ENCODE measurements around the gene CCNB2.
"Not testable (repeated sequence)": the region's sequence is repeated elsewhere in the genome, so short reads cannot be mapped to it uniquely, and the experiment has no call there.

Gene CCNB2

GRCh38 chr15:59138243-59138642, 33.3 kb downstream of the CCNB2 start:
- H3K36me3 ChIP-seq (ENCODE audit: control insufficient read depth, low read length) = peaks cover 78% of the 10 kb centered on the region

GRCh38 chr15:59140422-59141226, 35.7 kb downstream of the CCNB2 start:
- H4K20me1 ChIP-seq (ENCODE audit: control insufficient read depth, insufficient read depth, low read depth, low read length) = no peaks in the 10 kb centered on the region
- H3K4me1 ChIP-seq (ENCODE audit: control insufficient read depth, low read length) = no peaks in the 10 kb centered on the region
- H3K4me2 ChIP-seq (ENCODE audit: low read length) = no peak overlapping the region
- no peak overlapping the region for H3K27ac ChIP-seq (ENCODE audit: low read depth, low read length)
- H3K9me2 ChIP-seq (replicated peaks; ENCODE audit: control insufficient read depth, low read length) = no peaks in the 10 kb centered on the region
- H3K9me3 ChIP-seq (ENCODE audit: control insufficient read depth, insufficient read depth, low read length) = no peaks in the 10 kb centered on the region
- H3F3A ChIP-seq (ENCODE audit: control insufficient read depth, insufficient read depth) = peaks cover 5% of the 10 kb centered on the region; the same call in 1 of the 2 replicates
- no peak for TF ChIP-seq CTCF (IDR thresholded peaks at IDR 0.05; ENCODE audit: low read depth, low read length, poor library complexity, severe bottlenecking)
- TF ChIP-seq EZH2phosphoT487 (IDR thresholded peaks at IDR 0.05; ENCODE audit: borderline replicate concordance, low read length) = no peak
- H3K27me3 ChIP-seq (ENCODE audit: control insufficient read depth, low read length) = no peaks in the 10 kb centered on the region
- no peak overlapping the region for H3K4me3 ChIP-seq (ENCODE audit: low read length)
- H3K36me3 ChIP-seq (ENCODE audit: control insufficient read depth, low read length) = peaks cover 60% of the 10 kb centered on the region
- no peaks in the 10 kb centered on the region for H3K79me2 ChIP-seq (ENCODE audit: control insufficient read depth, low read length)

More at GRCh38 chr15:59138243-59138642, 33.3 kb downstream of the CCNB2 start:
- no peaks in the 10 kb centered on the region for H4K20me1 ChIP-seq (ENCODE audit: control insufficient read depth, insufficient read depth, low read depth, low read length)
- H3K27me3 ChIP-seq (ENCODE audit: control insufficient read depth, low read length) = no peaks in the 10 kb centered on the region
- no peak overlapping the region for H3K27ac ChIP-seq (ENCODE audit: low read depth, low read length)
- H3F3A ChIP-seq (ENCODE audit: control insufficient read depth, insufficient read depth) = peaks cover 5% of the 10 kb centered on the region; the same call in 1 of the 2 replicates
- no peak overlapping the region for H3K4me2 ChIP-seq (ENCODE audit: low read length)
- no peaks in the 10 kb centered on the region for H3K9me2 ChIP-seq (replicated peaks; ENCODE audit: control insufficient read depth, low read length)
- H3K4me1 ChIP-seq (ENCODE audit: control insufficient read depth, low read length) = no peaks in the 10 kb centered on the region
- TF ChIP-seq CTCF (IDR thresholded peaks at IDR 0.05; ENCODE audit: low read depth, low read length, poor library complexity, severe bottlenecking) (peak; percentile 98), EZH2phosphoT487 (IDR thresholded peaks at IDR 0.05; ENCODE audit: borderline replicate concordance, low read length) (no peak)
- no peaks in the 10 kb centered on the region for H3K9me3 ChIP-seq (ENCODE audit: control insufficient read depth, insufficient read depth, low read length)
- no peak overlapping the region for H3K4me3 ChIP-seq (ENCODE audit: low read length)
- H3K79me2 ChIP-seq (ENCODE audit: control insufficient read depth, low read length) = no peaks in the 10 kb centered on the region

GRCh38 chr15:59143281-59143680, 38.3 kb downstream of the CCNB2 start:
- no peaks in the 10 kb centered on the region for H3K79me2 ChIP-seq (ENCODE audit: control insufficient read depth, low read length)
- H3K27ac ChIP-seq (ENCODE audit: low read depth, low read length) = no peak overlapping the region
- no peak overlapping the region for H3K4me3 ChIP-seq (ENCODE audit: low read length)
- peaks cover 44% of the 10 kb centered on the region for H3K36me3 ChIP-seq (ENCODE audit: control insufficient read depth, low read length)
- TF ChIP-seq CTCF (IDR thresholded peaks at IDR 0.05; ENCODE audit: low read depth, low read length, poor library complexity, severe bottlenecking) (no peak), EZH2phosphoT487 (IDR thresholded peaks at IDR 0.05; ENCODE audit: borderline replicate concordance, low read length) (no peak)
- no peaks in the 10 kb centered on the region for H3F3A ChIP-seq (ENCODE audit: control insufficient read depth, insufficient read depth)
- no peaks in the 10 kb centered on the region for H4K20me1 ChIP-seq (ENCODE audit: control insufficient read depth, insufficient read depth, low read depth, low read length)
- no peaks in the 10 kb centered on the region for H3K9me2 ChIP-seq (replicated peaks; ENCODE audit: control insufficient read depth, low read length)
- no peaks in the 10 kb centered on the region for H3K9me3 ChIP-seq (ENCODE audit: control insufficient read depth, insufficient read depth, low read length)
- H3K27me3 ChIP-seq (ENCODE audit: control insufficient read depth, low read length) = no peaks in the 10 kb centered on the region
- H3K4me2 ChIP-seq (ENCODE audit: low read length) = no peak overlapping the region
- no peaks in the 10 kb centered on the region for H3K4me1 ChIP-seq (ENCODE audit: control insufficient read depth, low read length)

- H3K79me2 ChIP-seq (ENCODE audit: control insufficient read depth, low read length); H3F3A ChIP-seq (ENCODE audit: control insufficient read depth, insufficient read depth); H3K27me3 ChIP-seq (ENCODE audit: control insufficient read depth, low read length); H4K20me1 ChIP-seq (ENCODE audit: control insufficient read depth, insufficient read depth, low read depth, low read length); H3K27ac ChIP-seq (ENCODE audit: low read depth, low read length); H3K4me1 ChIP-seq (ENCODE audit: control insufficient read depth, low read length); H3K4me3 ChIP-seq (ENCODE audit: low read length); H3K9me2 ChIP-seq (replicated peaks; ENCODE audit: control insufficient read depth, low read length); H3K9me3 ChIP-seq (ENCODE audit: control insufficient read depth, insufficient read depth, low read length); H3K4me2 ChIP-seq (ENCODE audit: low read length): not testable (repeated sequence)
- peaks cover 34% of the 10 kb centered on the region for H3K36me3 ChIP-seq (ENCODE audit: control insufficient read depth, low read length)
These were observed 39.6 kb downstream of the CCNB2 start for GRCh38 chr15:59144594-59144993.

Measured in DOHH2 (cell line).